Small intestine (tissue), 7 donors: ENCODE results near the gene SH2D3A. TPM values are rescaled to one million over a fixed set of nuclear protein-coding genes. Genes with fewer than 3 reads are reported as not detected.
"Not testable (repeated sequence)": the region's sequence is repeated elsewhere in the genome, so short reads cannot be mapped to it uniquely, and the experiment has no call there.

Experiments used
- DNase-seq, 2 donors: peaks; one replicate each; pipeline versions ENCODE4 v3.0.0 to v3.0.0-alpha.2; 2013
- FAIRE-seq: peaks from 2 replicates; lab custom pipeline; 2012; peaks lifted over from hg19 to GRCh38; lab: Jason Lieb, UNC
- H3K27ac ChIP-seq, 3 donors: one replicate each; pipeline ENCODE4 v1.5.1; 2013; ENCODE audit warnings: low read length in 2 of 3, mild to moderate bottlenecking in 2 of 3, control low read depth in 1 of 3, inconsistent platforms in 1 of 3, low read depth in 1 of 3, moderate library complexity in 1 of 3
- H3K27me3 ChIP-seq, 3 donors: one replicate each; pipeline ENCODE4 v1.6.1; 2013; ENCODE audit warnings: low read length in 3 of 3, inconsistent platforms in 1 of 3; ENCODE audit not compliant: control insufficient read depth in 3 of 3, insufficient read depth in 3 of 3
- H3K36me3 ChIP-seq, 3 donors: one replicate each; pipeline ENCODE4 v1.6.1; 2013; ENCODE audit warnings: low read length in 3 of 3, inconsistent platforms in 1 of 3, low read depth in 1 of 3, mild to moderate bottlenecking in 1 of 3, moderate library complexity in 1 of 3; ENCODE audit not compliant: control insufficient read depth in 3 of 3, insufficient read depth in 2 of 3
- H3K4me1 ChIP-seq, 3 donors: one replicate each; pipeline ENCODE4 v1.6.1; 2013; ENCODE audit warnings: low read length in 2 of 3, inconsistent platforms in 1 of 3, low read depth in 1 of 3, mild to moderate bottlenecking in 1 of 3, moderate library complexity in 1 of 3; ENCODE audit not compliant: control insufficient read depth in 3 of 3, insufficient read depth in 2 of 3
- H3K4me3 ChIP-seq, 3 donors: one replicate each; pipeline ENCODE4 v1.5.1; 2013; ENCODE audit warnings: low read length in 3 of 3, control low read depth in 1 of 3, inconsistent platforms in 1 of 3, low read depth in 1 of 3, mild to moderate bottlenecking in 1 of 3, moderate library complexity in 1 of 3
- H3K9me3 ChIP-seq, 2 donors: one replicate each; pipeline ENCODE4 v1.6.1; 2013; ENCODE audit warnings: low read depth in 1 of 2, low read length in 1 of 2; ENCODE audit not compliant: control insufficient read depth in 2 of 2, insufficient read depth in 1 of 2
- WGBS, 3 donors: extraction: QIAGEN DNeasy Blood & Tissue Kit; methylation state at CpG; one replicate each; pipeline ENCODE4 v1.1.7; 2013; 5-methylcytosine and 5-hydroxymethylcytosine counted together
- polyA plus RNA-seq, 4 donors: library from polyadenylated mRNA; stranded (reverse) in 3 of 4; unstranded in 1 of 4; fragments of 200-250 nt in 3 of 4; fragments of 120-200 nt in 1 of 4; gene quantifications; one replicate each; pipeline versions ENCODE4 v1.2.1 to v1.2.3, GENCODE V29; 2013
- donor health status: healthy with polysubstance abuse.
- donor health status: control.
- donor health status: control.
- donor health status: Bipolar disorder and iron deficiency.
- donor health status: healthy.

SH2D3A gene
- polyA plus RNA-seq, 4 donors: 23.9 to 71.6 (median 42.1) TPM

GRCh38 chr19:6710273-6711077, 56.8 kb downstream of the SH2D3A start:
- Histone ChIP-seq H3K27me3 (peaks cover 0 to 28% (median 2%) of the 10 kb centered on the region in 3 donors), H3K4me3 (no peak overlapping the region), H3K4me1 (no peaks in the 10 kb centered on the region), H3K36me3 (no peaks in the 10 kb centered on the region), H3K9me3 (peaks cover 0 to 4% of the 10 kb centered on the region in 2 donors), H3K27ac (no peak overlapping the region)
- FAIRE-seq (no peak), DNase-seq (no peak)
- 23 to 42% (median 31%) methylated on average over 18 to 30 of the region's 30 CpGs for WGBS, 3 donors

- no peak for FAIRE-seq
- no peaks in the 10 kb centered on the region for H3K36me3 ChIP-seq
These were observed 57.7 kb downstream of the SH2D3A start for GRCh38 chr19:6709549-6709948.

GRCh38 chr19:6708913-6709312, 58.3 kb downstream of the SH2D3A start:
- not testable (repeated sequence) for FAIRE-seq, H3K36me3 ChIP-seq, H3K4me3 ChIP-seq, H3K27ac ChIP-seq, H3K9me3 ChIP-seq, H3K4me1 ChIP-seq, DNase-seq
- WGBS, 3 donors: 84 to 89% (median 87%) methylated on average over 12 of the region's 12 CpGs
- H3K27me3 ChIP-seq: peaks cover 0 to 28% (median 2%) of the 10 kb centered on the region in 3 donors

More at GRCh38 chr19:6709549-6709948, 57.7 kb downstream of the SH2D3A start:
- Histone ChIP-seq H3K27ac (no peak overlapping the region), H3K27me3 (peaks cover 0 to 28% (median 2%) of the 10 kb centered on the region in 3 donors), H3K4me3 (no peak overlapping the region), H3K9me3 (peaks cover 0 to 4% of the 10 kb centered on the region in 2 donors), H3K4me1 (no peaks in the 10 kb centered on the region)
- no peak for DNase-seq
- 51 to 53% (median 53%) methylated on average over 14 of the region's 14 CpGs for WGBS, 3 donors

GRCh38 chr19:6708346-6708745, 58.9 kb downstream of the SH2D3A start:
- 84 to 97% (median 87%) methylated on average over 3 of the region's 3 CpGs for WGBS, 3 donors
- Histone ChIP-seq H3K27ac (no peak overlapping the region), H3K4me3 (no peak overlapping the region), H3K4me1 (no peaks in the 10 kb centered on the region), H3K9me3 (peaks cover 0 to 4% of the 10 kb centered on the region in 2 donors), H3K36me3 (no peaks in the 10 kb centered on the region), H3K27me3 (peaks cover 0 to 28% (median 2%) of the 10 kb centered on the region in 3 donors)
- no peak for DNase-seq
- FAIRE-seq: no peak

- 78 to 88% (median 82%) methylated on average over 15 to 16 of the region's 16 CpGs for WGBS, 3 donors
- DNase-seq (no peak), FAIRE-seq (no peak)
- H3K9me3 ChIP-seq: no peaks in the 10 kb centered on the region
- no peaks in the 10 kb centered on the region for H3K4me1 ChIP-seq
- H3K4me3 ChIP-seq: no peak overlapping the region
- H3K36me3 ChIP-seq: no peaks in the 10 kb centered on the region
- H3K27me3 ChIP-seq: peaks cover 0 to 28% (median 2%) of the 10 kb centered on the region in 3 donors
- no peak overlapping the region for H3K27ac ChIP-seq
These were observed 59.6 kb downstream of the SH2D3A start for GRCh38 chr19:6707658-6708018.

- DNase-seq: no peak
These were observed 60.1 kb downstream of the SH2D3A start for GRCh38 chr19:6707011-6707657.

GRCh38 chr19:6706633-6706958, 60.6 kb downstream of the SH2D3A start:
- H3K27me3 ChIP-seq: peaks cover 0 to 23% (median 2%) of the 10 kb centered on the region in 3 donors
- H3K4me1 ChIP-seq: no peaks in the 10 kb centered on the region
- no peak overlapping the region for H3K4me3 ChIP-seq
- DNase-seq: no peak
- no peak overlapping the region for H3K27ac ChIP-seq
- H3K36me3 ChIP-seq: no peaks in the 10 kb centered on the region
- no peak for FAIRE-seq
- WGBS, 3 donors: 55 to 68% (median 63%) methylated on average over 2 to 3 of the region's 3 CpGs
- no peaks in the 10 kb centered on the region for H3K9me3 ChIP-seq

More at GRCh38 chr19:6707011-6707657, 60.1 kb downstream of the SH2D3A start:
- Histone ChIP-seq H3K27ac (no peak overlapping the region), H3K4me1 (no peaks in the 10 kb centered on the region), H3K9me3 (no peaks in the 10 kb centered on the region), H3K27me3 (peaks cover 0 to 28% (median 2%) of the 10 kb centered on the region in 3 donors), H3K36me3 (no peaks in the 10 kb centered on the region), H3K4me3 (no peak overlapping the region)
- FAIRE-seq: no peak
- 85 to 94% (median 92%) methylated on average over 35 to 44 of the region's 44 CpGs for WGBS, 3 donors

GRCh38 chr19:6705931-6706632, 61.2 kb downstream of the SH2D3A start:
- H3K4me3 ChIP-seq: no peak overlapping the region
- DNase-seq (no peak), FAIRE-seq (no peak)
- H3K9me3 ChIP-seq: no peaks in the 10 kb centered on the region
- WGBS, 3 donors: 80 to 85% (median 81%) methylated on average over 11 of the region's 11 CpGs
- H3K27ac ChIP-seq: no peak overlapping the region
- peaks cover 0 to 20% (median 0%) of the 10 kb centered on the region in 3 donors for H3K27me3 ChIP-seq
- no peaks in the 10 kb centered on the region for H3K4me1 ChIP-seq
- no peaks in the 10 kb centered on the region for H3K36me3 ChIP-seq
